ENCODE data around the gene AMELX.

- TF ChIP-seq, protein P1, sequence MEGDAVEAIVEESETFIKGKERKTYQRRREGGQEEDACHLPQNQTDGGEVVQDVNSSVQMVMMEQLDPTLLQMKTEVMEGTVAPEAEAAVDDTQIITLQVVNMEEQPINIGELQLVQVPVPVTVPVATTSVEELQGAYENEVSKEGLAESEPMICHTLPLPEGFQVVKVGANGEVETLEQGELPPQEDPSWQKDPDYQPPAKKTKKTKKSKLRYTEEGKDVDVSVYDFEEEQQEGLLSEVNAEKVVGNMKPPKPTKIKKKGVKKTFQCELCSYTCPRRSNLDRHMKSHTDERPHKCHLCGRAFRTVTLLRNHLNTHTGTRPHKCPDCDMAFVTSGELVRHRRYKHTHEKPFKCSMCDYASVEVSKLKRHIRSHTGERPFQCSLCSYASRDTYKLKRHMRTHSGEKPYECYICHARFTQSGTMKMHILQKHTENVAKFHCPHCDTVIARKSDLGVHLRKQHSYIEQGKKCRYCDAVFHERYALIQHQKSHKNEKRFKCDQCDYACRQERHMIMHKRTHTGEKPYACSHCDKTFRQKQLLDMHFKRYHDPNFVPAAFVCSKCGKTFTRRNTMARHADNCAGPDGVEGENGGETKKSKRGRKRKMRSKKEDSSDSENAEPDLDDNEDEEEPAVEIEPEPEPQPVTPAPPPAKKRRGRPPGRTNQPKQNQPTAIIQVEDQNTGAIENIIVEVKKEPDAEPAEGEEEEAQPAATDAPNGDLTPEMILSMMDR (IDR thresholded peaks at IDR 0.05; ENCODE audit: insufficient read depth, low read depth, low read length), result no peak
- no peak for TF ChIP-seq EZH2 (IDR thresholded peaks at IDR 0.05; ENCODE audit: insufficient read depth, low read length)
Measured at GRCh38 chrX:11331788-11332187, 38.6 kb downstream of the AMELX start.

Data from astrocyte (in vitro differentiated cells and primary cell).